GM20000 (cell line): Measurements from ENCODE around the gene CYP4F22.
"Not testable (repeated sequence)": the region's sequence is repeated elsewhere in the genome, so short reads cannot be mapped to it uniquely, and the experiment has no call there.

Experiments
- DNase-seq: peaks from one replicate; pipeline ENCODE4 v3.0.0; 2012; ENCODE audit warnings: low spot score
- CTCF ChIP-seq: IDR thresholded peaks from 2 replicates; pipeline ENCODE4 v1.5.1; 2012; ENCODE audit warnings: mild to moderate bottlenecking, control low read depth; ENCODE audit errors: extremely low read depth, missing control alignments

CYP4F22 gene

GRCh38 chr19:15583346-15583745, 75.0 kb downstream of the CYP4F22 start:
- DNase-seq, result no peak
- TF ChIP-seq CTCF, result no peak

- no peak for DNase-seq
- TF ChIP-seq CTCF, result no peak
Observed at GRCh38 chr19:15584095-15584494, 75.8 kb downstream of the CYP4F22 start.

- DNase-seq, result peak; percentile 81
- peak; percentile 94 for TF ChIP-seq CTCF
Observed at GRCh38 chr19:15584541-15585115, 76.3 kb downstream of the CYP4F22 start.

GRCh38 chr19:15587663-15588062, 79.3 kb downstream of the CYP4F22 start:
- TF ChIP-seq CTCF, result no peak
- no peak for DNase-seq

GRCh38 chr19:15588265-15588664, 79.9 kb downstream of the CYP4F22 start:
- TF ChIP-seq CTCF, result no peak
- DNase-seq, result no peak

- no peak for TF ChIP-seq CTCF
- DNase-seq, result no peak
Observed at GRCh38 chr19:15589760-15590451, 81.6 kb downstream of the CYP4F22 start.

GRCh38 chr19:15591796-15592195, 83.5 kb downstream of the CYP4F22 start:
- no peak for TF ChIP-seq CTCF
- DNase-seq, result no peak

- not testable (repeated sequence) for DNase-seq
Observed at GRCh38 chr19:15592506-15592905, 84.2 kb downstream of the CYP4F22 start.

GRCh38 chr19:15593766-15594165, 85.4 kb downstream of the CYP4F22 start:
- DNase-seq, result not testable (repeated sequence)
